Fibroblast of the conjunctiva (primary cell): Measurements from ENCODE around the gene ZNF611.
"Not testable (repeated sequence)": the region's sequence is repeated elsewhere in the genome, so short reads cannot be mapped to it uniquely, and the experiment has no call there.

ENCODE experiments used
- DNase-seq: peaks from one replicate; pipeline ENCODE4 v3.0.0-alpha.2; 2010; ENCODE audit warnings: low read depth

Gene ZNF611

DNA sequence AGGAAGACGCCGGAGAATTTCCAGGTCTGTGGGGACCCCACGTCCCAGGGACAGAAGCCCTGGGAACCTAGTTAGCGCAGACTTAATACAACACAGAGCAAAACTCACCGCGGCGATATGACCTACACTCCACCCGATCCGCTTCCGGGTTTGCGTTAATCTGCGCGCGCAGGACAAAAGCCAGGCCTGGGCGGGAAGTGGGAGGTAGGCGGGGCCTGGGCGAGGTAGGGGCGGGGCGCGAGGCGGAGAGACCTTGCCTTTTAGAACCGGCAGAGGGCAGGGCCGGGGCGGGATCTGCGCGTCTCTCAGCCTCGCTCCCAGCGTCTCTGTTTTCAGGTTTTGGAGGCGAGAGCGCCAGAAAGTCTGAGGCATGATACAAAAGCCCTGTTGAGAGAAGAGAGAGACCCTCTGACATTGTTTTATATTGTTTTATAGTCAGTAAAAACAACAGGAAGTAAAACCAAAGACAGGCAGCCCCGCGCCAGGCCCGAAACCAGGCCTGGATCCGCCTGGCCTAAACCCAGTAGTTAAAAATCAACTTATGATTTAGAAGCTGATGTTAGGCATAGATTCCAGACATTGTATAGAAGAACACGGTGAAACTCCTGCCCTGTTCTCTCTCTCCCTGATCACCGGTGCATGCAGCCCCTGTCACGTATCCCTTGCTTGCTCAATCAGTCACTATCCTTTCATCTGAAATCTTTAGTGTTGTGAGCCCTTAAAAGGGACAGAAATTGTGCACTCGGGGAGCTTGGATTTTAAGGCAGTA lies at the start of gene ZNF611:
Gene ZNF611, minus strand, starts transcription at position 152 of the 769 bp plus-strand sequence. CDS start 19,150 bp downstream, outside the sequence.
- DNase-seq = peak; percentile 87

DNA sequence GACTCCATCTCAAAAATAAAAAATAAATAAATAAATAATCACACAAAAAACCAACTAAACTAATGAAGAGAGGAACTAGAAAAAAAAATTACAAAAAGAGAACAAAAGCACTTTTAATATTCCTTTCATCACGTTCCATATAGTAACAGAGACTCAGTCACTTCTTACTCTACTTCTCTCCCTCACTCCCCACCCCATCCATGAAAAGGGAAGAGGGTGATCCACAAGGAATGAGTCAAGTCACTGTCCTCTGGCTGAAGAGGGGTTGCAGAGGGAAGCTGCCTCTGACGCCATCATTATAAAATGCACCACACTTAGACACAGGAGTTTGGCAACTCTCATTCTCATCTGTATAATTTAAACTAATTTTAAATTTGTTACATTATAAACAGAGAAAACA lies 48.0 kb upstream of the ZNF611 start:
- DNase-seq = not testable (repeated sequence)

- DNase-seq = no peak
These were observed 44.0 kb upstream of the ZNF611 start for GRCh38 chr19:52778811-52779210.

DNA sequence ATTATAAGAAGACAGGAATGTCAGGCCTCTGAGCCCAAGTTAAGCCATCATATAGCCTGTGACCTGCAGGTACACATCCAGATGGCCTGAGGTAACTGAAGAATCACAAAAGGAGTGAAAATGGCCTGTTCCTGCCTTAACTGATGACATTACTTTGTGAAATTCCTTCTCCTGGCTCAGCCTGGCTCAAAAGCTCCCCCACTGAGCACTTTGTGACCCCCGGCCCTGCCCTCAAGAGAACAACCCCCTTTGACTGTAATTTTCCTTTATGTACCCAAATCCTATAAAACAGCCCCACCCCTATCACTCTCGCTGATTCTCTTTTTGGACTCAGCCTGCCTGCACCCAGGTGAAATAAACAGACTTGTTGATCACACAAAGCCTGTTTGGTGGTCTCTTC lies 21.6 kb upstream of the ZNF611 start:
- not testable (repeated sequence) for DNase-seq

DNA sequence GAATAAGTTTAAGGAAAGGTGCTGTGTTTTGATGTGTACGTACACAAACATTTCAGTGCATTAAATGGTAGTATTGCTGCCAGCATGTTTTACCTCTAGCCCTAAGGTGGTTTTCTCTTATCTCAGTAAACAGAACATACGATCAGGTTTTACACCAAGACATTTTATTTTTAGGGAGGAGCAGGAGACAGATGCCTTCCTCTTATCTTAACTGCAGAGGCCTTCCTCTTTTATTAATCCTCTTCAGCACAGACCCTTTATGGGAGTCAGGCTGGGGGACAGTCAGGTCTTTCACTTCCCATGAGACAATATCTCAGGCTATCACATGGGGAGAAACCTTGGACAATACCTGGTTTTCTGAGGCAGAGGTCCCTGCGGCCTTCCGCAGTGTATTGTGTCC lies 14.9 kb upstream of the ZNF611 start:
- no peak for DNase-seq

GRCh38 chr19:52748336-52748950 lies 13.6 kb upstream of the ZNF611 start:
- no peak for DNase-seq

DNA sequence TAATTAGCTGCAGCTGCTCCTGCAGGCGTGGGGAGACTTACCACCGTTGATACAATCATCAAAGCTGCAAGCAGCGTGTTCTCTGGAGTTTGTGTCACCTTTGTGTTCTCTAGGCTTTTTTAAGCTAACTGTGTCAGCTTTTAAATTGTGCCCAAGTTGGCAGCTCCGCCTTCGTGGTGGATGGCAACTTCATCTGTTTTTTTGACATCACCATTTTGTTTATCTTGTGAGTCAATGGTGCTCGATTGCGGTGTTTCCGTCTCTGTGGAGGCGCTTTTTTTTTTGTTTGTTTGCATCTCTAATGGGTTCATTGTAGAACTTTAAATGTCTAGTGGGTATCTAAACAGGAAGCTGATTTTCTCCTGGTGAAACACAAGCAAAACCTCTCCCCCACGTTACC lies 11.1 kb upstream of the ZNF611 start:
- DNase-seq = not testable (repeated sequence)

DNA sequence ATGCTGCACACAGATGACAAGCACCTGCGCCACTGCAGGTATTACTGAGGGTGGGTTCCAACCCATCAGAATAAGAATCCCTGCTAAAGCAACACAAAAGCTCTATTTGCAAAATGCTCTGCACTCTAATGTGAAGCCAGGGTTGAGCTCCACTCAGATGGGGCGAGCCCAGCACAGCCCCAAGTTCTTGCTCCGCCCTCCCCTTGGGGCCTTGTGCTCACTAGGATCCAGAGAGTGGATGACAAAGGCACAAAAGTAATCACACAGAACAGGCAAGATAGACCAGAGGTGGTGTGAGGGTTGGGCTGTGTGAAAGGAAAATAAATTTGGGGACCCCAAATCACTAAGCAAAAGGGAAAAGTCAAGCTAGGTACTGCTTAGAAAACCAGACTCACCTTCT lies 8.2 kb upstream of the ZNF611 start:
- no peak for DNase-seq

DNA sequence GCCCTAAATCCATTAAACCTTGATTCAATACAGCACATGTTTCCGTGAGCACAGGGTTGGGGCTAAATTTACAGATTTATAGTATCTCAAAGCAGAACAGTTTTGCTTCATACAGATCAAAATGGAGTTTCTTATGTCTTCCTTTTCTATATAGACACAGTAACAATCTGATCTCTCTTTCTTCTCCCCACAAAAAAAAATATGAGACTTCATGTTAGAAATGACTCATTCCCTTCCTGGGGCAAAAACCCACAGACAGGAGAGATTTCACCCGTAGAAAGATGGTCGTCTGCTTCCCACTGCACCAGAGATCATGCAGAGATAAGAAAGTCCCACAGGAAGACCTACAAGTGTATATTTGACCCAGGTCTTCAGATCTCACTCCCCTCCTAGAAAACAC lies 7.7 kb upstream of the ZNF611 start:
- no peak for DNase-seq

GRCh38 chr19:52741951-52742485 lies 7.2 kb upstream of the ZNF611 start:
- DNase-seq = no peak

DNA sequence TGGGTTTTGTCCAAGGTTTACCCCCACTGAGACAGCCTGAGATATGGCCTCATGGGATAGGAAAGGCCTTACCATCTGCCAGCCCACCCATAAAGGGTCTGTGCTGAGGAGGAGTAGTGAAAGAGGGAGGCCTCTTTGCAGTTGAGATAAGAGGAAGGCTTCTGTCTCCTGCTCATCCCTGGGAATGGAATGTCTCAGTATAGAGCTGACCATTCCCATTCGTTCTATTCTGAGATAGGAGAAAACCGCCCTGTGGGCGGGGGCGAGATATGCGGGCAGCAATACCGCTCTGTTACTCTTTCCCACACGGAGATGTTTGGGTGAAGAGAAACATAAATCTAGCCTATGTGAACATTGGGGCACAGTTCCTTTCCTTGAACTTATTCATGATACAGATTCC lies 6.5 kb upstream of the ZNF611 start:
- not testable (repeated sequence) for DNase-seq

DNA sequence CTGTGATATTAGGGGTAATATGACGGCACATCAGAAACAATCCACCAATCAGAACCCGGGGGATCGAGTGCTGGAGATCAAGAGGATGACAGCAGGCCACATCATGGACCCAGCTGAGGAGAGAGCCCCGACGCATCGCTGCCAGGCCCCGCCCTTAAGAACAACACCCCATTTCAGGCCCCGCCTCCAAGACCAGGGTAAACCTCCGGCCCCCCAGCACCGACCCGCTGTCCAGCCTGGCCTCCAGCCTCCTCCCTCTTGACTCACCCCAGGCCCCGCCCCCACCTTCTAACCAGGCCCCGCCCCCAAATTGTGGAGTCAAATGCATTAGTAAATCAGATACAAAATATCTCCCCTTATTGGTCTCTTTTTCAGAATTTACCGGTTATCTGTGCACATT lies 4.7 kb upstream of the ZNF611 start:
- no peak for DNase-seq

- DNase-seq = no peak
These were observed 890 bp upstream of the ZNF611 start for GRCh38 chr19:52735734-52736133.

- no peak for DNase-seq
These were observed 432 bp downstream of the ZNF611 start for GRCh38 chr19:52734331-52734892.

- DNase-seq = not testable (repeated sequence)
These were observed 8.8 kb downstream of the ZNF611 start for GRCh38 chr19:52726051-52726450.

DNA sequence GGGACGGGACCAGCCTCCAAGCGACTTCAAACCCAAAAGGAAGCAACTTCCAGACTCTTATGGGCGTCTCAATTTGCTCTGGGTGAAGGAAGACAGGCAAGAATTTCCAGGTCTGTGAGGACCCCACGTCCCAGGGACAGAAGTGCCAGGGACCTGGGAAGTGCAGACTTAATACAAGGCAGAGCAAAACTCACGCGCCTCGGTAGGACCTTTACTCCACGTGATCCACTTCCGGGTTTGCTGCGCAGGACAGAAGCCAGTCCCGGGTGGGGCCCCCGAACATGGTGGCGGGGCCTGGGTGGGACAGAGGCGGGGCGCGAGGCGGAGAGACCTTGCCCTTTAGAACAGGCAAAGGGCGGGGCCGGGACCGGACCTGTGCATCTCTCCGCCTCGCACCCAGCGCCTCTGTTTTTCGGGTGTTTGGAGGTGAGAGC lies 9.3 kb downstream of the ZNF611 start:
- no peak for DNase-seq

- no peak for DNase-seq
These were observed 9.9 kb downstream of the ZNF611 start for GRCh38 chr19:52724701-52725514.

DNA sequence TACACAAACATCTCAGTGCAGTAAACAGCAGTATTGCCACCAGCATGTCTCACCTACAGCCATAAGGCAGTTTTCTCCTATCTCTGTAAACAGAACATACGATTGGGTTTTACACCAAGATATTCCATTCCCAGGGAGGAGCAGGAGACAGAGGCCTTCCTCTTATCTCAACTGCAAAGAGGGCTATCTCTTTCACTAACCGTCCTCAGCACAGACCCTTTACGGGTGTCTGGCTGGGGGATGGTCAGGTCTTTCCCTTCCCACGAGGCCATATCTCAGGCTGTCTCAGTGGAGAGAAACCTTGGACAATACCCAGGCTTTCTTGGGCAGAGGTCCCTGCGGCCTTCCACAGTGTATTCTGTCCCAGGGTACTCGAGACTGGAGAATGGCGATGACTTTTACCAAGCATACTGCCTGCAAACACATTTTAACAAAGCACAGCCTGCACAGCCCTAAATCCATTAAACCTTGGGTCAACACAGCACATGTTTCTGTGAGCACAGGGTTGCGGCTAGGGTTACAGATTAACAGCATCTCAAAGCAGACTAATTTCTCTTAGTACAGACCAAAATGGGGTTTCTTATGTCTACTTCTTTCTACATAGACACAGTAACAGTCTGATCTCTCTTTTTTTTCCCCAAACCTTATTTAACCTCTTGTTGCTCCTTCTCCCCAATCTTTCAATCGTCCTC lies 10.8 kb downstream of the ZNF611 start:
- DNase-seq = not testable (repeated sequence)

DNA sequence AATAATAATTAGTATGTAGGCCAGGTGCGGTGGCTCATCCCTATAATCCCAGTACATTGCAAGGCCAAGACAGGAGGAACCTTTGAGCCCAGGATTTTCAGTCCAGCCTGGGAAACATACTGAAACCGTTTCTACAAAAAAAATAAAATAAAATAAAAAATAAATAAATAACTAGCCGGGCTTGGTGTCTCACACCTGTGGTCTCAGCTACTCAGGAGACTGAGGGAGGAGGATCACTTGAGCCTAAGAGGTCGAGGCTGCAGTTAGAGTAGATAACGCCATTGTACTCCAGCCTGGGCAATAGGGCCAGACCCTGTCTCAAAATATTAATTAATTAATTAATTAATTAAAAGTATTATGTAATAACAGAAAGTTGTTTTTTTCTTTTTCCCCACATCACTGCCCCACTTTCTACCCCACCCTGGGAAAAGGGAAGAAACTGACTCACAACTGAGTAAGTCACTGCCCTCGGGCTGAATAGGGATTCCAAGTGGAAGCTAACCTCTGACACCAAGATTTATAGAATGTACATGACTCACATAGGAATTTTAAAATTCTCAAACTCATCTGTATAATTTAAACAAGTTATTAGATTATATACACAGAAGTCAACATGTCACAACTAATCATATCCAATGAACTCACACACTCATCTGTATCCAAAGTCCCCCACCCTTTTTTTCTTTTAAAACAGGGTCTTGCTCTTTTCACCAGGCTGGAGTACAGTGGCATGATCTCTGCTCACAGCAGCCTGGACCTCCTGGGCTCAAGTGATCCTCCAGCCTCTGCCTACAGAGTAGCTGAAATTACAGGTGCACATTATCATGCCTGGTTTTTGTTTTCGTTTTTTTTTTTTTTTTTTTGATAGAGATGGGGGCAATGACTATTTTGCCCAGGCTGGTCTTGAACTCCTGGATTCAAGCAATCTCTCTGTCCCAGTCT lies 12.5 kb downstream of the ZNF611 start:
- DNase-seq = peak; percentile 34

DNA sequence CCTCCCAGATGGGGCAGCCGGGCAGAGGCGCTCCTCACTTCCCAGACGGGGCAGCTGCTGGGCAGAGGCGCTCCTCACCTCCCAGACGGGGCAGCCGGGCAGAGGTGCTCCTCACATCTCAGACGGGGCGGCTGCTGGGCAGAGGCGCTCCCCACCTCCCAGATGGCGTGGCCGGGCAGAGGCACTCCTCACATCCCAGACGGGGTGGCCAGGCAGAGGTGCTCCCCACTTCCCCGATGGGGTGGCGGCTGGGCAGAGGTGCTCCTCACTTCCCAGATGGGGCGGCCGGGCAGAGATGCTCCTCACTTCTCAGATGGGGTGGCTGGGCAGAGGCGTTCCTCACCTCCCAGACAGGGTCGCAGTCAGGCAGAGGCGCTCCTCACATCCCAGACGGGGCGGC lies 14.3 kb downstream of the ZNF611 start:
- DNase-seq = not testable (repeated sequence)
